MM.1S (cell line): ENCODE results near the gene SIAE.

ENCODE experiments used
- CTCF ChIP-seq: fragments of 300-600 bp; sonication (generic); IDR thresholded peaks from 2 replicates; pipeline ENCODE4 v1.5.1; 2016; ENCODE audit warnings: antibody characterized with exemption, low read length, mixed read lengths
- EZH2 ChIP-seq: fragments of 300-600 bp; sonication (generic); optimal IDR thresholded peaks from 2 replicates; pipeline ENCODE3; 2017; ENCODE audit warnings: low read depth, mild to moderate bottlenecking, antibody characterized with exemption, low read length, mixed read lengths

- TF ChIP-seq CTCF (no peak), EZH2 (no peak)
Observed at GRCh38 chr11:124672536-124673215, 863 bp downstream of the SIAE start.
